ENCODE measurements around the gene OR5K2. TPM values are rescaled to one million over a fixed set of nuclear protein-coding genes. Genes with fewer than 3 reads are reported as not detected.

The OR5K2 gene
- total and polyA plus RNA-seq, 10 of the 15 experiments (the other 5 are each of a cell fraction or from before 2014, with no cell fraction given) = 0.12 TPM; not detected in 9

DNA sequence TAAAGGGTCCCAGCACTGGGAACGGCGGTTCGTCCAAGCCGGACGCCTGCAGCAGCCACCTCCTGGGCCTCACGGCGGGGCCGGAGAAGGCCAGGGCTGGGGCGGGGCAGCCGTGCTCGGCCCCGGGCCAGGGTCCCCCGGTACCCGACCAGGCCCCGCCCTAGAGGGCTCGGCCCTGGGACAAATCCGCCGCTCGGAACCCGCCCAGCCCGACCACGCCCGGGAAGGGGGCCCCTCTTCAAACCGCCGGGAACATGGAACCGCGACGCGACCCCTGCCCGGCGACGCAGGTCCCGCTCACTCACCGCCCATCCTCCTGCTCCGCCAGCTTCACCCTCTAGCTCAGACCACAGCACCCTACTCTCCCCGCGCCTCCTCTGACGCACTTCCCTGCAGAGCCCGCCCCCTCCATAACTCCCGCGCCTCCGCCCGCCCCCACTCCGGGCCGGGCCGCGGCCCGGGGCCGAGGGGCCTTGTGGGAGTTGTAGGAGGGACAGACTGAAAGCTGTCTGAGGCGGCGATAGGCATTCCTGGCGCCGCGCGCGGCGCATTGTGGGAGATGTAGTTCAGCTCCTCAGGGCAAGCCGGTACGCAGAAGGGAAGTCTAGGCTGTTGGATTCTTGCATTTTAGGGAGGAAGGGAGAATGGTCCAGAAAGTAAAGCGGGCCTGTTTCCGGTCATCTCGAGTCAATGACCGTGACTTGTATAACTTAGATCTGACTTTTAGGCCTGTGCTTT lies 25.2 kb downstream of the OR5K2 start, which contains the start of gene CLDND1 (continued):
- TF ChIP-seq NRF1 (conservative IDR thresholded peaks at IDR 0.05; ENCODE audit: low read depth, low read length) (peak; percentile 26; the same call in 1 of the 2 replicates), RUNX3 (IDR thresholded peaks at IDR 0.05; ENCODE audit: low read length) (peak; percentile 62), POLR2AphosphoS2 (IDR thresholded peaks at IDR 0.05; ENCODE audit: low read depth, low read length) (peak; percentile 100), MTA2 (IDR thresholded peaks at IDR 0.05; ENCODE audit: low read depth) (no peak), FOXM1 (IDR thresholded peaks at IDR 0.05; ENCODE audit: low read depth, low read length) (peak; percentile 31; the same call in 1 of the 2 replicates), NR2C2 (IDR thresholded peaks at IDR 0.05; ENCODE audit: borderline replicate concordance, control insufficient read depth, insufficient read length, low read depth) (no peak), IRF3 (IDR thresholded peaks at IDR 0.05) (no peak), IKZF2 (IDR thresholded peaks at IDR 0.05) (peak in 1 of 2 experiments; percentile 47; a peak in 1 of 4 replicates), NFIC (IDR thresholded peaks at IDR 0.05; ENCODE audit: low read depth, low read length) (peak; percentile 64; the same call in 1 of the 2 replicates), ZNF622 (IDR thresholded peaks at IDR 0.05) (no peak), IKZF1 (conservative IDR thresholded peaks at IDR 0.05) (peak; percentile 90), POLR2AphosphoS5 (IDR thresholded peaks at IDR 0.05; ENCODE audit: low read length) (peak; percentile 91), BHLHE40 (IDR thresholded peaks at IDR 0.05; ENCODE audit: borderline replicate concordance in 1 of 2, low read depth in 2 of 2, low read length in 1 of 2) (peak in 1 of 2 experiments; percentile 31; a peak in 2 of 4 replicates), NR2C1 (IDR thresholded peaks at IDR 0.05) (no peak; the same call in 1 of the 2 replicates), NFXL1 (IDR thresholded peaks at IDR 0.05; ENCODE audit: borderline replicate concordance) (no peak), ATF7 (IDR thresholded peaks at IDR 0.05; ENCODE audit: low read depth) (no peak), CHD1 (IDR thresholded peaks at IDR 0.05; ENCODE audit: low read depth, low read length) (no peak), SMARCA5 (IDR thresholded peaks at IDR 0.05) (peak; percentile 86; the same call in 1 of the 2 replicates), RAD21 (IDR thresholded peaks at IDR 0.05; ENCODE audit: insufficient read depth, low read depth, low read length) (no peak)
- TF ChIP-seq, protein P1, sequence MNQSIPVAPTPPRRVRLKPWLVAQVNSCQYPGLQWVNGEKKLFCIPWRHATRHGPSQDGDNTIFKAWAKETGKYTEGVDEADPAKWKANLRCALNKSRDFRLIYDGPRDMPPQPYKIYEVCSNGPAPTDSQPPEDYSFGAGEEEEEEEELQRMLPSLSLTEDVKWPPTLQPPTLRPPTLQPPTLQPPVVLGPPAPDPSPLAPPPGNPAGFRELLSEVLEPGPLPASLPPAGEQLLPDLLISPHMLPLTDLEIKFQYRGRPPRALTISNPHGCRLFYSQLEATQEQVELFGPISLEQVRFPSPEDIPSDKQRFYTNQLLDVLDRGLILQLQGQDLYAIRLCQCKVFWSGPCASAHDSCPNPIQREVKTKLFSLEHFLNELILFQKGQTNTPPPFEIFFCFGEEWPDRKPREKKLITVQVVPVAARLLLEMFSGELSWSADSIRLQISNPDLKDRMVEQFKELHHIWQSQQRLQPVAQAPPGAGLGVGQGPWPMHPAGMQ (IDR thresholded peaks at IDR 0.05; ENCODE audit: borderline replicate concordance) = no peak
- TF ChIP-seq, protein P2, sequence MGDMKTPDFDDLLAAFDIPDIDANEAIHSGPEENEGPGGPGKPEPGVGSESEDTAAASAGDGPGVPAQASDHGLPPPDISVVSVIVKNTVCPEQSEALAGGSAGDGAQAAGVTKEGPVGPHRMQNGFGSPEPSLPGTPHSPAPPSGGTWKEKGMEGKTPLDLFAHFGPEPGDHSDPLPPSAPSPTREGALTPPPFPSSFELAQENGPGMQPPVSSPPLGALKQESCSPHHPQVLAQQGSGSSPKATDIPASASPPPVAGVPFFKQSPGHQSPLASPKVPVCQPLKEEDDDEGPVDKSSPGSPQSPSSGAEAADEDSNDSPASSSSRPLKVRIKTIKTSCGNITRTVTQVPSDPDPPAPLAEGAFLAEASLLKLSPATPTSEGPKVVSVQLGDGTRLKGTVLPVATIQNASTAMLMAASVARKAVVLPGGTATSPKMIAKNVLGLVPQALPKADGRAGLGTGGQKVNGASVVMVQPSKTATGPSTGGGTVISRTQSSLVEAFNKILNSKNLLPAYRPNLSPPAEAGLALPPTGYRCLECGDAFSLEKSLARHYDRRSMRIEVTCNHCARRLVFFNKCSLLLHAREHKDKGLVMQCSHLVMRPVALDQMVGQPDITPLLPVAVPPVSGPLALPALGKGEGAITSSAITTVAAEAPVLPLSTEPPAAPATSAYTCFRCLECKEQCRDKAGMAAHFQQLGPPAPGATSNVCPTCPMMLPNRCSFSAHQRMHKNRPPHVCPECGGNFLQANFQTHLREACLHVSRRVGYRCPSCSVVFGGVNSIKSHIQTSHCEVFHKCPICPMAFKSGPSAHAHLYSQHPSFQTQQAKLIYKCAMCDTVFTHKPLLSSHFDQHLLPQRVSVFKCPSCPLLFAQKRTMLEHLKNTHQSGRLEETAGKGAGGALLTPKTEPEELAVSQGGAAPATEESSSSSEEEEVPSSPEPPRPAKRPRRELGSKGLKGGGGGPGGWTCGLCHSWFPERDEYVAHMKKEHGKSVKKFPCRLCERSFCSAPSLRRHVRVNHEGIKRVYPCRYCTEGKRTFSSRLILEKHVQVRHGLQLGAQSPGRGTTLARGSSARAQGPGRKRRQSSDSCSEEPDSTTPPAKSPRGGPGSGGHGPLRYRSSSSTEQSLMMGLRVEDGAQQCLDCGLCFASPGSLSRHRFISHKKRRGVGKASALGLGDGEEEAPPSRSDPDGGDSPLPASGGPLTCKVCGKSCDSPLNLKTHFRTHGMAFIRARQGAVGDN (IDR thresholded peaks at IDR 0.05) = peak; percentile 82

Data from GM12878 (cell line).